ENCODE data around the gene EEF1AKMT4. TPM values are rescaled to one million over a fixed set of nuclear protein-coding genes. Genes with fewer than 3 reads are reported as not detected.
A peak's percentile ranks its signal among the peaks of the same experiment; 100 is the strongest.

Gene EEF1AKMT4
- polyA plus RNA-seq, 1 experiment, result 7.3 TPM

- peaks cover 11% of the 10 kb centered on the region for H3K27me3 ChIP-seq (ENCODE audit: control insufficient read depth, insufficient read depth, low read length)
- TF ChIP-seq CTCF (IDR thresholded peaks at IDR 0.05; ENCODE audit: insufficient read depth, low read depth, low read length), result no peak
- ChIA-PET POLR2A (no interaction called here), CTCF (interaction anchor here (1.3 kb wide), 1 partner anchor 9 kb away, joined by 6 read pairs; no protein-coding TSS in a partner anchor)
- DNase-seq (ENCODE audit: low read depth), result no peak
- no peak overlapping the region for H3K4me3 ChIP-seq (ENCODE audit: low read depth, low read length)
- H3K36me3 ChIP-seq (ENCODE audit: control insufficient read depth, insufficient read depth, low read length), result no peaks in the 10 kb centered on the region
These were observed 10.0 kb downstream of the EEF1AKMT4 start for GRCh38 chr3:184259396-184259877.

DNA sequence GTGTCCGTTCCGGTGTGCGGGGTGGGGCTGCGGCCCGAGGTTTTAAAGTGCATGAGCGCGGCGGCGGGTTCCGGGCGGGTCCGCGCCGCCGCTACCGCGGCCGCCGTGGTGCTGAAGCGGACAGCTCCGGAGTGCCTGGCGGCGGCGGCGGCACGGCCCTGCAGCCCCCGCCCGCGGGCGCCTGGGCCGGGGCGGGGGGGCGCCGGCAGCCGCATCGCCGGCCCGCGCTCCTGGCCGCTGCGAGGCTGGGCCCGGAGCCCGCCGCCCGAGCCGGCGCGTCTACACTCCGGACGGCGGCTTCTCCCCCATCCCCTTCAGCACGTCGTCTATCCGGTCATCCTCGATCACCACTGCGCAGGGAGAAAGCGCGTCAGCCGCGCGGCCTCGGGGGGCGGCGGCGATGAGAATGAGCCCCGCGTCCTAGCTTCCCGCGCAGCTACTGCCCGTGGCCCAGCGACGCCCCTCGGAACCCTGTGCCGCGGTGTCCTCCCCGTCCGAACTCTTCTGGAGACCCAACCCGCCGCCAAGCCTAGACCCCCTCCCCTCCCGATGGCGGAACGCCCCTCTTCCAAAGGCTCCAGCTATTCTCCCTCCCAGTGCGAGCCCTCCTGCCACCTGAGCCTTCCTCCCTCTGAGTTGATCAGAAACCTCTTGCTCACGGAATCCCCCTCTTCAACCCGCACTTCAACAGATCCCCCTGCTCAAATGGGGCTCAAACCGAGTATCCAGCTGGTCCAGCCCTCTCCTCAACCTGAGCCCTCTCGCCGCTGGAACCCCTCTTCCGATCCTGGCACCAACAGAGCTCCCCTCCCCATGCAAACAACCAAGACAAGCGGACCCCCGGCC lies 10.6 kb downstream of the EEF1AKMT4 start:
- H3K27me3 ChIP-seq (ENCODE audit: control insufficient read depth, insufficient read depth, low read length), result peaks cover 11% of the 10 kb centered on the region
- ChIA-PET CTCF (interaction anchor here (1.0 to 1.5 kb wide), 4 partner anchors 8 to 242 kb away, joined by 3 to 6 read pairs (median 4); no protein-coding TSS in a partner anchor), POLR2A (no interaction called here)
- no peaks in the 10 kb centered on the region for H3K36me3 ChIP-seq (ENCODE audit: control insufficient read depth, insufficient read depth, low read length)
- H3K4me3 ChIP-seq (ENCODE audit: low read depth, low read length), result peak overlapping the region; percentile 29
- no peak for DNase-seq (ENCODE audit: low read depth)
- no peak for TF ChIP-seq CTCF (IDR thresholded peaks at IDR 0.05; ENCODE audit: insufficient read depth, low read depth, low read length)

GRCh38 chr3:184260724-184261269 lies 11.3 kb downstream of the EEF1AKMT4 start:
- CTCF ChIA-PET, result interaction anchor here (1.0 to 1.5 kb wide), 4 partner anchors 9 to 243 kb away, joined by 3 to 5 read pairs (median 4); no protein-coding TSS in a partner anchor
- DNase-seq (ENCODE audit: low read depth), result no peak
- TF ChIP-seq CTCF (IDR thresholded peaks at IDR 0.05; ENCODE audit: insufficient read depth, low read depth, low read length), result no peak
- Histone ChIP-seq H3K4me3 (ENCODE audit: low read depth, low read length) (peak overlapping the region; percentile 51), H3K27me3 (ENCODE audit: control insufficient read depth, insufficient read depth, low read length) (peaks cover 11% of the 10 kb centered on the region), H3K36me3 (ENCODE audit: control insufficient read depth, insufficient read depth, low read length) (no peaks in the 10 kb centered on the region)
- POLR2A ChIA-PET, result no interaction called here

DNA sequence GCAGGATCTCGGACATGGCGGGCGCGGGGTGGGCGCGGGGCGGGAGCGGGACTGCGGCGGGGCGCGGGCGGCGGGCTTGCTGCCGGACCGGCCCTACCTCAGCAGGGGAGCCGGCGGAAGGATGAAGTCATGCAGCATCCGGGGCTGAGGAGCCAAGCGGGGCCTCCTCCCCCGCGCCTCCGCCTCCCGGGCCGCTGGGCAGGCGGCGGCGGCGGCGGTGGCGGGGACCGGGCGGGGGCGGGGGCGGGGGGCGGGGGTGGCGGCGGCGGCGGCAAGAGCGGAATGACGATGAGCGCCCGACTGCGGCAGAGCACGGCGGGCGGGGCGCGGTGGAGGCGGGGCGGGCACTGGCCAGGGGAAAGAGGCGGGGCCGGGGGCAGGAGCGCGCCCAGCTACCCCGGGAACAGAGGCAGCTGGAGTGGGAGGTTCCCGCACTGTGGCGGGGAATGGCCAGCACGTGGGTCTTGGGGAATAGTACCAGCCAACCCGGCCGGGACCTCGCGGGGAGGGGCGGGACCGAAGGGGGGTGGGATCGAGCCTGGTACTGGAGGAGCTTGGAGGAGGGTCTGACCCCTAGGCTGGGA lies 11.9 kb downstream of the EEF1AKMT4 start, which contains the start of gene CAMK2N2:
CAMK2N2 (minus strand) TSS at position 284 of the 584 bp plus-strand sequence; CDS start at position 16, 268 bp downstream.
- POLR2A ChIA-PET, result interaction anchor here (0.5 kb wide), 1 partner anchor 242 kb away, joined by 5 read pairs; no protein-coding TSS in a partner anchor
- no peak for TF ChIP-seq CTCF (IDR thresholded peaks at IDR 0.05; ENCODE audit: insufficient read depth, low read depth, low read length)

More for the DNA sequence above, 11.9 kb downstream of the EEF1AKMT4 start, which contains the start of gene CAMK2N2:
- CTCF ChIA-PET, result interaction anchor here (1.1 to 1.5 kb wide), 3 partner anchors 10 to 34 kb away, joined by 3 to 5 read pairs (median 4); no protein-coding TSS in a partner anchor
- H3K27me3 ChIP-seq (ENCODE audit: control insufficient read depth, insufficient read depth, low read length), result peaks cover 11% of the 10 kb centered on the region
- DNase-seq (ENCODE audit: low read depth), result no peak
- H3K4me3 ChIP-seq (ENCODE audit: low read depth, low read length), result peak within 1 kb of the TSS; percentile 51
- H3K36me3 ChIP-seq (ENCODE audit: control insufficient read depth, insufficient read depth, low read length), result no peaks in the 10 kb centered on the region
